Measurements from ENCODE around the gene SMAD9. TPM values are rescaled to one million over a fixed set of nuclear protein-coding genes. Genes with fewer than 3 reads are reported as not detected.

Gene SMAD9
- total and polyA plus RNA-seq, 2 experiments from 2014 or later = 3.2 to 5.8 TPM

DNA sequence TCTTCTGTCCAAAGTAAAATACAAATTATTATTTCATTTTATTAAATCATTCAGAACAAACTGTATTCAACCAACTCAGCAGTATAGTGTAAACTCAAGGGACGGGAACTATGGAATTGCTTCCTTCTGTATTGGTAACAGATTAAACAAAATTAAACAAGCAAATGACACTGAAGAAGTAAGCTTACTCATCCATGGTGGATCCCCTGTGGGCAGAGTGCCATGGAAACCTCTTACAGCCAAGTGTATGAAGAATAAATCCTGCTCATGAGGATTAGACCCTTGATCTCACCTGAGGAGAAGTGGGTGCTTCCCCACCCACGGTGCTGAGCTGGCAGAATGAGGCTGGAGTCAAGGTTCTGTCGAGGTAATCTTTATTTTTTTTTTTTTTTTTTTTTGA lies 119.0 kb downstream of the SMAD9 start:
- Histone ChIP-seq H3K4me1 (ENCODE audit: insufficient read depth) (no peaks in the 10 kb centered on the region), H3K27me3 (no peaks in the 10 kb centered on the region), H3K79me2 (no peaks in the 10 kb centered on the region), H3K4me2 (no peak overlapping the region), H3K36me3 (replicated peaks; ENCODE audit: insufficient read depth, low read depth) (no peaks in the 10 kb centered on the region), H3K4me3 (no peak overlapping the region), H2AFZ (no peak overlapping the region), H3K9me2 (replicated peaks; ENCODE audit: insufficient read depth) (no peaks in the 10 kb centered on the region), H3K9me3 (ENCODE audit: low read depth) (no peaks in the 10 kb centered on the region), H3K27ac (no peak overlapping the region), H4K20me1 (ENCODE audit: insufficient read depth, poor library complexity, severe bottlenecking) (no peaks in the 10 kb centered on the region)
- TF ChIP-seq, protein P1, sequence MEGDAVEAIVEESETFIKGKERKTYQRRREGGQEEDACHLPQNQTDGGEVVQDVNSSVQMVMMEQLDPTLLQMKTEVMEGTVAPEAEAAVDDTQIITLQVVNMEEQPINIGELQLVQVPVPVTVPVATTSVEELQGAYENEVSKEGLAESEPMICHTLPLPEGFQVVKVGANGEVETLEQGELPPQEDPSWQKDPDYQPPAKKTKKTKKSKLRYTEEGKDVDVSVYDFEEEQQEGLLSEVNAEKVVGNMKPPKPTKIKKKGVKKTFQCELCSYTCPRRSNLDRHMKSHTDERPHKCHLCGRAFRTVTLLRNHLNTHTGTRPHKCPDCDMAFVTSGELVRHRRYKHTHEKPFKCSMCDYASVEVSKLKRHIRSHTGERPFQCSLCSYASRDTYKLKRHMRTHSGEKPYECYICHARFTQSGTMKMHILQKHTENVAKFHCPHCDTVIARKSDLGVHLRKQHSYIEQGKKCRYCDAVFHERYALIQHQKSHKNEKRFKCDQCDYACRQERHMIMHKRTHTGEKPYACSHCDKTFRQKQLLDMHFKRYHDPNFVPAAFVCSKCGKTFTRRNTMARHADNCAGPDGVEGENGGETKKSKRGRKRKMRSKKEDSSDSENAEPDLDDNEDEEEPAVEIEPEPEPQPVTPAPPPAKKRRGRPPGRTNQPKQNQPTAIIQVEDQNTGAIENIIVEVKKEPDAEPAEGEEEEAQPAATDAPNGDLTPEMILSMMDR (IDR thresholded peaks at IDR 0.05; ENCODE audit: poor library complexity) = no peak
- TF ChIP-seq EZH2phosphoT487 (IDR thresholded peaks at IDR 0.05; ENCODE audit: low read depth, severe bottlenecking, unreplicated experiment) = no peak
- WGBS (ENCODE audit: low lambda C conversion rate, missing lambda C conversion rate) = 56% methylated on average over 3 of the region's 3 CpGs
- DNase-seq (ENCODE audit: low spot score) = no peak

DNA sequence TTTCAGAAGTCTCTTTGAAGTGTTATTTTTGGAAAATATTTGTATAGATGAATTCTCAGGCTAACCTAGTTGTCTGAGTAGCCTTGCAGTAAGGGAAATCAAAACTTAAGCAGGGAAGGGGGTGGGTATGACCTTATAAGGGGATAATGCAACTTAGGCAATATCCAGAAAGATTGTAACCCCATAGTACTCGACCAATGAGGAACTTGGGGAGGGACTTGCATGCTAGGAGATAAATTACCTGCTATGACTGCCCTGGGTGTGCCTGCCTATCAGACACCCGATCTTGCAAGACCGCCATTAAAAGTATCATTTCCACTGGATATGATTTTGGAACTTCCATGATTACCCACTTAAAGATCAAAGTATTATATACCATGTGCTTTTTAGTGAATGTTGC lies 124.0 kb downstream of the SMAD9 start:
- H3K9me3 ChIP-seq (ENCODE audit: low read depth) = no peaks in the 10 kb centered on the region
- TF ChIP-seq EZH2 (IDR thresholded peaks at IDR 0.05; ENCODE audit: borderline replicate concordance) = no peak
- TF ChIP-seq EZH2phosphoT487 (IDR thresholded peaks at IDR 0.05; ENCODE audit: low read depth, severe bottlenecking, unreplicated experiment) = no peak
- TF ChIP-seq, protein P1 (IDR thresholded peaks at IDR 0.05; ENCODE audit: poor library complexity) = no peak
- no peaks in the 10 kb centered on the region for H3K27me3 ChIP-seq
- no peak overlapping the region for H3K27ac ChIP-seq
- no peaks in the 10 kb centered on the region for H4K20me1 ChIP-seq (ENCODE audit: insufficient read depth, poor library complexity, severe bottlenecking)
- no peak overlapping the region for H3K4me3 ChIP-seq
- no peak overlapping the region for H2AFZ ChIP-seq
- H3K36me3 ChIP-seq (replicated peaks; ENCODE audit: insufficient read depth, low read depth) = no peaks in the 10 kb centered on the region
- H3K79me2 ChIP-seq = no peaks in the 10 kb centered on the region
- no peaks in the 10 kb centered on the region for H3K4me1 ChIP-seq (ENCODE audit: insufficient read depth)
- no peaks in the 10 kb centered on the region for H3K9me2 ChIP-seq (replicated peaks; ENCODE audit: insufficient read depth)
- 89% methylated on average over 3 of the region's 3 CpGs for WGBS (ENCODE audit: low lambda C conversion rate, missing lambda C conversion rate)
- H3K4me2 ChIP-seq = no peak overlapping the region
- no peak for DNase-seq (ENCODE audit: low spot score)

DNA sequence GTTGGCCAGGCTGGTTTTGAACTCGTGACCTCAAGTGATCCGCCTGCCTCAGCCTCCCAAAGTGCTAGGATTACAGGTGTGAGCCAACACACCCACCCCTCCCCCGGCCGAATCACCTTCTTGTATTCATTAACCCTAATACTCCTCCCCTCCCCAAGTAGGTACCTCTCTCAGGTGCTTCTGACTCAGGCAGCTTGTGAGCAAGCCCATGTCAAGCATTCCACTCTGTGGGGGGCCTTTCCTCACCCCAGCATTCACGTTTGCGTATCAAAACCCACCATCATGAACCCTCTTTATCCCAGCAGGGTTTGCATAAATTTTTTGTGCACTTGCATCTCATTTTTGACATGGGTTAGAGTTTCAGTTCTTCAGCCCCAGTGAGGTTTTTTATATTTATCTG lies 124.6 kb downstream of the SMAD9 start:
- no peak overlapping the region for H2AFZ ChIP-seq
- no peaks in the 10 kb centered on the region for H4K20me1 ChIP-seq (ENCODE audit: insufficient read depth, poor library complexity, severe bottlenecking)
- 82% methylated on average over 6 of the region's 6 CpGs for WGBS (ENCODE audit: low lambda C conversion rate, missing lambda C conversion rate)
- no peaks in the 10 kb centered on the region for H3K9me3 ChIP-seq (ENCODE audit: low read depth)
- H3K4me3 ChIP-seq = no peak overlapping the region
- H3K27me3 ChIP-seq = no peaks in the 10 kb centered on the region
- no peak for DNase-seq (ENCODE audit: low spot score)
- H3K36me3 ChIP-seq (replicated peaks; ENCODE audit: insufficient read depth, low read depth) = no peaks in the 10 kb centered on the region
- no peaks in the 10 kb centered on the region for H3K9me2 ChIP-seq (replicated peaks; ENCODE audit: insufficient read depth)
- H3K27ac ChIP-seq = no peak overlapping the region
- H3K79me2 ChIP-seq = no peaks in the 10 kb centered on the region
- H3K4me1 ChIP-seq (ENCODE audit: insufficient read depth) = no peaks in the 10 kb centered on the region
- TF ChIP-seq EZH2phosphoT487 (IDR thresholded peaks at IDR 0.05; ENCODE audit: low read depth, severe bottlenecking, unreplicated experiment) (no peak), EZH2 (IDR thresholded peaks at IDR 0.05; ENCODE audit: borderline replicate concordance) (no peak)
- TF ChIP-seq, protein P1 (IDR thresholded peaks at IDR 0.05; ENCODE audit: poor library complexity) = no peak
- H3K4me2 ChIP-seq = no peak overlapping the region

Other genes starting within 250 kb of the SMAD9 start
- gene SERTM1, start 246.2 kb downstream of the SMAD9 start, total RNA-seq = 0.56 TPM in 1 of 2 replicates, not detected in the other
- gene SERTM1, start 246.2 kb downstream of the SMAD9 start, polyA plus RNA-seq = 0.57 and 0.70 TPM in 2 replicates
- gene RFXAP, start 101.0 kb downstream of the SMAD9 start, total RNA-seq = 2.7 and 2.9 TPM in 2 replicates
- 3.1 and 5.8 TPM in 2 replicates for gene RFXAP, start 101.0 kb downstream of the SMAD9 start, polyA plus RNA-seq
- gene ALG5, start 79.1 kb upstream of the SMAD9 start, total RNA-seq = 66.2 and 69.9 TPM in 2 replicates
- gene ALG5, start 79.1 kb upstream of the SMAD9 start, polyA plus RNA-seq = 99.4 and 100 TPM in 2 replicates
- gene EXOSC8, start 80.5 kb upstream of the SMAD9 start, total RNA-seq = 31.8 and 35.6 TPM in 2 replicates
- 61.1 and 61.3 TPM in 2 replicates for gene EXOSC8, start 80.5 kb upstream of the SMAD9 start, polyA plus RNA-seq
- gene SUPT20H, start 139.4 kb upstream of the SMAD9 start, total RNA-seq = 49.8 and 58.3 TPM in 2 replicates
- 45.4 and 47.5 TPM in 2 replicates for gene SUPT20H, start 139.4 kb upstream of the SMAD9 start, polyA plus RNA-seq
- not detected in 2 replicates for gene CSNK1A1L, start 185.4 kb upstream of the SMAD9 start, total RNA-seq
- gene CSNK1A1L, start 185.4 kb upstream of the SMAD9 start, polyA plus RNA-seq = not detected in 2 replicates